HG03558 (cell line): Measurements from ENCODE around the gene EPB41.
"Not testable (repeated sequence)": the region's sequence is repeated elsewhere in the genome, so short reads cannot be mapped to it uniquely, and the experiment has no call there.

ENCODE experiments used
- ATAC-seq: cut with Tn5 transposase; IDR thresholded peaks from one replicate; pipeline ENCODE4 v1.9.1; 2021; ENCODE audit warnings: moderate number of reproducible peaks; ENCODE audit not compliant: unreplicated experiment; ENCODE audit errors: extremely low read depth

Gene EPB41

GRCh38 chr1:29123053-29123886, 208.9 kb downstream of the EPB41 start:
- ATAC-seq = no peak

GRCh38 chr1:29123887-29124365, 209.6 kb downstream of the EPB41 start, which contains the start of gene TMEM200B:
TSS of gene TMEM200B (minus strand) at chr1:29123903. CDS start at chr1:29121828, 2,075 bp downstream.
- ATAC-seq = no peak

DNA sequence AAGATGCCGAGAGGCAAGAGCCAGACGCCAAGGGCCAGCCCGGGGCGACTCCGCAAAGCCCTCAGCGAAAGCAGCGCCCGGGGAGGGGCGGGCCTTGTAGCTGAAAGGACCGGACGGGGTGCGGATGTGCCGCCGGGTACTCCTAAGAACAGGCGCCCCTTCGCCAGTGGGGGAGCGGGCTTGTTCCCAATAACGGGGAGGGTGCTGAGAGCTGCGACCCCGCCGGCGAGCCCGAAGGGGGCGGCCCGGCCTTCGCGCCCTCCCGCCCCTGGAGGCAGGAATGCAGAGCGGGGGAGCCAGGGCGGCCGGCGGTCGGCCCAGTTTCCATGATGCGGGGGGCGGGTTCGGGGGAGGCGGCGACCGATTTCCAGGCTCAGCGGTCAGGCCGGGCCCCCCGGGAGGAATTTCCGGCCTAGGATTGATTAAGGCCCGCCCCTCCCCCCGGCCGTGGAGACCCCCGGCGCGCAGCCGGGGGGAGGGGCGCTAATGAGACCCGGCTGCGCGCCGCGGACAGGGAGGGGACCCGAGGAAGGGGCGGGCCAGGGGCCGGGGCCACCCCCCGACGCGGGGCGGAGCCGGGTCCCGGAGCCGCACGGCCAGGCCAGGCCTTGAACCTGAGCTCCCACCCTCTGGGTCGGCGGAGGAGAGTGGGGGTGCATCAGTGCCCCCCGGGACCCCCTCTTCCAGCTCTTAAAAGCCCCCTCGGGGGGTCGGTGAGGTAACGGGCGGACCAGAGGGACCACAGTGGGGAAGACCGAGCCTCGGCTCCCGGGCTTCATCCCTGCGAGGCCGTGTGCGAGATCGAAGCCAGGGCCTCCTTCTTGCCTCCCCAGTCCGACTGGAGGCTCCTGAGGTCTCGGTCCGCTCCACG, 210.2 kb downstream of the EPB41 start:
- no peak for ATAC-seq

GRCh38 chr1:29125237-29125641, 210.9 kb downstream of the EPB41 start:
- no peak for ATAC-seq

DNA sequence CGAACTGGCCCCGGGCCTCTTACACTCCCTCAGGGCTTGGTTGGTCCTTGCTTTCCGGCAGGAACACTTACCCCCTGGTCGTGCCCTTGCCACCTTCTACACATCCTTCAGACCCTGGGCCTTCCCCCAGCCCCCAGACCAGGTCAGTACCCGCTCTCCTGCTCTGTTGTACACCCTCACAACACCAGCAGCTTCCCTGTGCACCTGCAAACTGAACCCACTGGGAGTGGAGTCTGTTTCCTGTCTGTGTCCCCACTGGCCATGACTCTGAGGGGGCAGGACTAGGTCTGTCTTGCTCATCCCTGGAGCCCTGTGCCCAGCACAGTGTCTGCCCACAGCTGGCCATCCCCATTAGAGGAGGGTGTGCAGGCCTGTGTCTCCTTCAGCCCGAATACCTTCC, 211.4 kb downstream of the EPB41 start:
- no peak for ATAC-seq

GRCh38 chr1:29126198-29126597, 211.8 kb downstream of the EPB41 start:
- ATAC-seq = no peak

GRCh38 chr1:29128739-29129138, 214.4 kb downstream of the EPB41 start:
- ATAC-seq = no peak

GRCh38 chr1:29129916-29130315, 215.5 kb downstream of the EPB41 start:
- ATAC-seq = no peak

DNA sequence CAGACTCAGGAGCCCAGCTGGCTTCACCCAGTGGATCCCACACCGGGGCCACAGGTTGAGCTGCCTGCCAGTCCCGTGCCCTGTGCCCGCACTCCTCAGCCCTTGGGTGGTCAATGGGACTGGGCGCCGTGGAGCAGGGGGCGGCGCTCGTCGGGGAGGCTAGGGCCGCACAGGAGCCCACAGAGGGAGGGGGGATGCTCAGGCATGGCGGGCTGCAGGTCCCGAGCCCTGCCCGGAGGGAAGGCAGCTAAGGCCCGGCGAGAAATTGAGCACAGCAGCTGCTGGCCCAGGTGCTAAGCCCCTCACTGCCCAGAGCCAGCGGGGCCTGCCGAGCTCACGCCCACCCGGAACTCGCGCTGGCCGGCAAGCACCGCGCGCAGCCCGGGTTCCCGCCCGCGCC, 216.7 kb downstream of the EPB41 start:
- not testable (repeated sequence) for ATAC-seq

DNA sequence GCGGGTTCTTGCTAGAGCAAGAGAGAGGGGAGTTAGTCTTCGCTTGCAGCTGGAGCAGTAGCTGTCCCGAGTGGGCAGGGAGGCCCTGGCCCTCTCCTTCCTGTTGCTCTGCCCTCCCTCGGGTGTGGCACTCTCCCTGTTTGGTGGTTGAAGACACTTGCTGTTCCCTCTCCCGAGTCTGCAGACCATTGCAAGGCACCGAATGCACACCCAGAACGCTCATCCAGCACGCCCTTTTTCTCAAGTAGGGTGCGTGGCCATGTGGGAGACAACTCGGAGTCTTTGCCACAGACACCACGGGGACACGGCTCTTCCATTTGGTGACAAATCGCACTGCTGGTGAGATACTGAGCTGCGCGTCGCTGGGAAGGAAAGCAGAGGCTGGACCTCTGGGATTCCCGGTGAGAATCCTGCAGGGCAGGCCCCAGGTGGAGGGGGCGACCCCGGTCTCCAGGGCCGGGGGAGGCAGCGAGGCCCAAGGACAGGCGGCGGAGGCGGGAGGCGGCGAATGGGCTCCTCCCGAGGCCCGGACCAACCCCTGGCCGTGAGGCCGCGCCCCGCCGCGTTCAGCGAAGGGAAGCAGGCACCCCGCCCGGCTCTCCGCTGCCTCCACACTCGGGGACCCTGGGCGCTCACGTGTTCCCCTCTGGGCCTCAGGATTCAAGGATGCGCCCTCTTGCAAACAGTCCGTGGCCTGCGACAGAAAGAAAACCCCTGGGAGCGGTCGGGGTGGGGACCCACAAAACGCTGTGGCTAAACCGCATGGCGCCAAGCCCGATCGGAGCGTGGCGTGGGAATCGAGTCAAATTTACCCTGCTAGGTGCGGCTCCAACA, 219.7 kb downstream of the EPB41 start:
- no peak for ATAC-seq

GRCh38 chr1:29134695-29135028, 220.3 kb downstream of the EPB41 start:
- no peak for ATAC-seq

GRCh38 chr1:29136391-29136915, 222.1 kb downstream of the EPB41 start:
- ATAC-seq = no peak

DNA sequence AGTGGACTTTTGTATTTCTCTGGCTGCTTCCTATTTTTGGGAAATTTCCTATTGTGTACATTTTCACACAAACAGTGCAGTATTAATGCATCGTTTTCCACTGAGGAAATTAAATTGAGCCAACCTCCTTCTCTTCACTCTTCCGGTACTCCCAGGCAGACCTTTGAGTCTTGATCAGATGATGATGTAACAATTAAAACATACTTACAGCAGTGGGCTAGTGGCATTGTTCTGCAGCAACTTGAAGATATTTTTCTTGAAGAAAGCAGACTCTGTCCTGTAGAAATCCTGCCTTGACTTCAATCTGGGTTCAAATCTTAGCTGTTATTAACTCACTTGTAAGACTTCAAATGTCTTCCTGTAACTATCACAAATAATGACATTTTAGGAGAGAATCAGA, 228.3 kb downstream of the EPB41 start:
- no peak for ATAC-seq

- no peak for ATAC-seq
Observed at GRCh38 chr1:29144178-29144577, 229.8 kb downstream of the EPB41 start.

- ATAC-seq = no peak
Observed at GRCh38 chr1:29145739-29146437, 231.5 kb downstream of the EPB41 start.

DNA sequence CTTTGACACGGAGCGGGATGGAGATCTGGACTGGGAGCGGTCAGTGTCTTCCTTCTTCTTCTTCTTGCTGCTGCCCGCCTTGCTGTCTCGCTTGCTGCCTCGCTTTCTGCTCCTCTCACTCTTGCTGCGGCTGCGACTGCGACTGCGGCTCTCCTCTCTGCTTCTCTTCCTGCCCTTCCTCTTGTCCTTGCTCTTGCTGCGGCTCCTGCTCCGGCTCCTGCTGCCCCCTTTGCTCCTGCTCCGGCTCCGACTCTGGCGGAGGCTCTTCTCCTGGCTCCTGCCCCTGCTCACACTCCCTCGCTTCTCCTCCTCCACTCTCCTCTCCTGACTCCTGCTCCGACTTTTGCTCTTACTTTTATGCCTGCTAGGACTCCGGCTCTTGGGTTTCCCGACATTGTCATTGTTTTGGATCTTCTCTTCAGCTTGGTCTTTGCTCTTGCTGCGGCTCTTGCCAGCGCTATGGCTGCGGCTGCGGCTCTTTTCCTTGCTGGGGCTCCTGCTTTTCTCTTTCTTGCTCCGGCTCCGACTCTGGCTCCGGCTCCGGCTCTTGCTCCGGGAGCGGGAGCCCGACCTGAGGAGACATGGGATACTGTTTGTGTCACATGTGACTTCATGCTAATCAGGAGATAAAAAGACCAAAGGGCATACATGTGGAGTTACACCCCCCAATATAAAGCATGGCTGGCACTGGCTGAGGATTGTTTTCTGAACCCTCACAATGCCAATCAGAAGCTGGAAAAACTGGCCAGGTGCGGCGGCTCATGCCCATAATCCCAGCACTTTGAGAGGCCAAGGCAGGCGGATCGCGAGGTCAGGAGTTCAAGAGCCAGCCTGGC, 234.5 kb downstream of the EPB41 start:
- no peak for ATAC-seq

GRCh38 chr1:29150346-29150745, 236.0 kb downstream of the EPB41 start:
- ATAC-seq = not testable (repeated sequence)

GRCh38 chr1:29152046-29152805, 237.9 kb downstream of the EPB41 start:
- no peak for ATAC-seq
